ENCODE measurements around the gene HDLBP. TPM values are rescaled to one million over a fixed set of nuclear protein-coding genes. Genes with fewer than 3 reads are reported as not detected.

Gene HDLBP
- total RNA-seq, 1 donor from 2014 or later = 216 TPM

DNA sequence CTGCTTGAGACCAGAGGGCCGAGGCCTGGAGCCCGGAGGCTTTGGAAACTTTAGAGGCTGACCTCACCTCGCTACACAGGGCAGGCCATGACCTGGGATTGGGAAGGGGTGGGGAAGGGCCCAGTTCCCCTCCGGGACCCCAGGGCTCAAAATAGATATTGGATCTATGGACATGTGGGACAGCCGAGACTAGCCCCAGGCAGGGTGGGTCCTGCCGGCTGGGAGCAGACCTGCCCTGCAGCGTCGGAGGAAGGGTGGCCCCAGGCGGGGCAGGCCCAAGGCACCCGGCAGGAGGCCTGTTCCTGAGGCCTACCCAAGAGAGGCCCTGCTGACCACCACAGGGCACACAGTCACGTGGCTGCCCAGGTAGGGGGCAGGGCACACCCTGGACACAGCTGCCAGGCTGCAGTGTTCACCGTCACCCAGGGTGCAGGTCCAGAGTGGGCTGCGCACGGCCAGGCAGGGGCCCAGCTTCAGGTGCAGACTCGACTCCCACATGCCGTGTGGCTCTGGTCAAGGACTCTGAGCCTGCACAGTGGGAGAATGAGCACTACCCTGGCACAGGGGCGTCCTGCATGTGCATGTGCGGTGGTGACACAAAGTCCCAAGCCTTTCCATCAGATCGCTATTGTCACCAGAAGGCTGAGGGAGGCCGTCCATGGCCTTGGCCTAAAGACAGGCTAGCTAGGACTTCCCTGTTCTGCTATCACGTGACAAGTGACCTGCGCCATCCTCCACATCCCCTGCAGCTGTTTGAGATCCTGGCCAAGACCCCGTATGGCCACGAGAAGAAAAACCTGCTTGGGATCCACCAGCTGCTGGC is 113.8 kb downstream of the HDLBP start:
- no peaks in the 10 kb centered on the region for H3K36me3 Mint-ChIP-seq (ENCODE audit: unreplicated experiment)
- H3K4me3 Mint-ChIP-seq (ENCODE audit: unreplicated experiment) = no peak overlapping the region
- TF ChIP-seq, protein P1, sequence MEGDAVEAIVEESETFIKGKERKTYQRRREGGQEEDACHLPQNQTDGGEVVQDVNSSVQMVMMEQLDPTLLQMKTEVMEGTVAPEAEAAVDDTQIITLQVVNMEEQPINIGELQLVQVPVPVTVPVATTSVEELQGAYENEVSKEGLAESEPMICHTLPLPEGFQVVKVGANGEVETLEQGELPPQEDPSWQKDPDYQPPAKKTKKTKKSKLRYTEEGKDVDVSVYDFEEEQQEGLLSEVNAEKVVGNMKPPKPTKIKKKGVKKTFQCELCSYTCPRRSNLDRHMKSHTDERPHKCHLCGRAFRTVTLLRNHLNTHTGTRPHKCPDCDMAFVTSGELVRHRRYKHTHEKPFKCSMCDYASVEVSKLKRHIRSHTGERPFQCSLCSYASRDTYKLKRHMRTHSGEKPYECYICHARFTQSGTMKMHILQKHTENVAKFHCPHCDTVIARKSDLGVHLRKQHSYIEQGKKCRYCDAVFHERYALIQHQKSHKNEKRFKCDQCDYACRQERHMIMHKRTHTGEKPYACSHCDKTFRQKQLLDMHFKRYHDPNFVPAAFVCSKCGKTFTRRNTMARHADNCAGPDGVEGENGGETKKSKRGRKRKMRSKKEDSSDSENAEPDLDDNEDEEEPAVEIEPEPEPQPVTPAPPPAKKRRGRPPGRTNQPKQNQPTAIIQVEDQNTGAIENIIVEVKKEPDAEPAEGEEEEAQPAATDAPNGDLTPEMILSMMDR (IDR thresholded peaks at IDR 0.05; ENCODE audit: partially characterized antibody, unreplicated experiment) = no peak
- H3K9me3 Mint-ChIP-seq (ENCODE audit: unreplicated experiment) = no peaks in the 10 kb centered on the region
- no peak overlapping the region for H3K27ac Mint-ChIP-seq (ENCODE audit: unreplicated experiment)
- no peaks in the 10 kb centered on the region for H3K4me1 Mint-ChIP-seq (ENCODE audit: low read depth, unreplicated experiment)
- H3K27me3 Mint-ChIP-seq (ENCODE audit: unreplicated experiment) = no peaks in the 10 kb centered on the region
- DNase-seq = no peak

DNA sequence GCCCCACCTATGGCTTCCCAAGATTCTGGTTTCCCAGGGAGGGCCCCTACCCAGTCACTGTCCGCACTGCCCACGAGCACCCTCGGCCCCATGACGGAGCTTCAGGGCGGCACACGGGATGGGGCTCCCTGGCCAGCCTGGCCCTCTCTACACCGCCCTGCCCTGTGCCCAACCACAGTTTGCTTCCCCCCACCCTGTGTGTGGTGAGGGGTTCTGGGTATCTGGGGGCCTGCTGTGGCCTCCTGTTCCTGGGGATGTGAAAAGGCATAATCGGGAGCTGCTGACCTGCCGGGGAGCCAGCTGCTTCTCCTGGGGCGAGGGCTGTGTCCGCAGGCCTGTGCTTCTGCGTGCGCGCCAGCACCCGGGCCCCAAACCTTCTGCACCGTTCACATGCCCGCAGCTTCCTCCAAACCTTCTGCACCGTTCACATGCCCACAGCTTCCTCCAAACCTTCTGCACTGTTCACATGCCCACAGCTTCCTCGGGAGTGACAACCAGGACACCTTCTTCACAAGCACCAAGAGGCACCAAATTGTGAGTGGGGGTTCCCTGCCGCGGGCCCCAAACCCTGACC is 114.6 kb downstream of the HDLBP start:
- Mint-ChIP-seq H3K4me3 (ENCODE audit: unreplicated experiment) (no peak overlapping the region), H3K27me3 (ENCODE audit: unreplicated experiment) (no peaks in the 10 kb centered on the region), H3K4me1 (ENCODE audit: low read depth, unreplicated experiment) (peaks cover 3% of the 10 kb centered on the region), H3K36me3 (ENCODE audit: unreplicated experiment) (no peaks in the 10 kb centered on the region), H3K9me3 (ENCODE audit: unreplicated experiment) (peaks cover 3% of the 10 kb centered on the region), H3K27ac (ENCODE audit: unreplicated experiment) (no peak overlapping the region)
- TF ChIP-seq, protein P1 (IDR thresholded peaks at IDR 0.05; ENCODE audit: partially characterized antibody, unreplicated experiment) = no peak
- no peak for DNase-seq

DNA sequence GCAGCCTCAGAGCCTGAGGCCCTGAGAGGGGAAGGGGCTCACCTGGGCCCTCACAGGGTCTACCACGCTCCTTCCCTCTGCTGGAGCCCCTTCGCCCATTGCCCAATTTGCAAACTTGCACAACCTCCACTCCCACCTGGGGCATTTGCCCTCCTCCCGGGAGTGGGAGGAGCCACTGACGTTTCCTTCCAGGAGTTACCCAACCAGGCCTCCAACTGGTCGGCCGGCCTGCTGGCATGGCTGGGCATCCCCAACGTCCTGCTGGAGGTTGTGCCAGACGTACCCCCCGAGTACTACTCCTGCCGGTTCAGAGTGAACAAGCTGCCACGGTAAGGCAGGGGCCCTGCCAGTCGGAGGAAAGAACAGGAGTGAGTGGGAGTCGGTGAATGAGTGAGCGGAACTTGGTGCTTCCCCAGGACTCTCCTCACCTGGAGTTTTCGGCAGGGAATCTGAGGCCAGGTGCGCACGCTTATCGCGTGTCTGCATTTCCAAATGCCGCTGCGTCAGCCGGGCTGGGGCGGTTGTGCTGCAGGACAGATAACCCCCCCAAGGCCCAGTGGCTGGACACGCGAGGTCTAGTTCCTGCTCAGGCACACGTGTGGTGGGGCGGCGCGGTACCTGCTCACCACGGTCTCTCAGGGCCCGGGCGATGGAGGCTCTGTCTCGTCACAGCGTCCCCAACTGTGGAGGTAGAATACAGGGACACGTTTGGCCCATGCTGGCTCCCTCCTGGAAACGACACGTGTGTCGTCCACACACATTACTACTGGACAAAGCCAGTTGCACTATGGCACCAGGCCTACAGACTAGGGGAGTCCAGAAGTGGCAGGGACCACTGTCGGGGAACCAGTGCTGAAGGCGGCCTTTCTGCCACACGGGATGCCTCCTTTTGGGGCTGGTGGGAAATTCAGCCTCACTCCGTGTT is 115.3 kb downstream of the HDLBP start:
- peaks cover 3% of the 10 kb centered on the region for H3K4me1 Mint-ChIP-seq (ENCODE audit: low read depth, unreplicated experiment)
- H3K27ac Mint-ChIP-seq (ENCODE audit: unreplicated experiment) = no peak overlapping the region
- no peaks in the 10 kb centered on the region for H3K36me3 Mint-ChIP-seq (ENCODE audit: unreplicated experiment)
- H3K27me3 Mint-ChIP-seq (ENCODE audit: unreplicated experiment) = no peaks in the 10 kb centered on the region
- no peak overlapping the region for H3K4me3 Mint-ChIP-seq (ENCODE audit: unreplicated experiment)
- TF ChIP-seq, protein P1 (IDR thresholded peaks at IDR 0.05; ENCODE audit: partially characterized antibody, unreplicated experiment) = no peak
- H3K9me3 Mint-ChIP-seq (ENCODE audit: unreplicated experiment) = peaks cover 3% of the 10 kb centered on the region
- no peak for DNase-seq

DNA sequence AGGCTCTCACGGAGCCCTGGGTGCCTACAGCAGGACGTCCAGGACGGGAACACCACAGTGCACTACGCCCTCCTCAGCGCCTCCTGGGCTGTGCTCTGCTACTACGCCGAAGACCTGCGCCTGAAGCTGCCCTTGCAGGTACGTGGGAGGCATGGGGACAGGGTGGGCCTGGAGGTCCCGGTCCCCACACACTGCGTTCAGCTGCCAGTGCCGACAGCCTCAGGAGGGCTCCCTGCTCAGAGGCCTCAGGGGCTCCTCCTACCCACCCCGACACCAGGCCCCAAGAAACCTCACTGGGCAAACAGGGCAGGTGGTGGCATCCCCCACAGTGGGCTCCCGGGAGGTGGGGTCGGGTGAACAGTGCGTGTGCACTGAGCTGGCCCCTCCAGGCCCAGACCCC is 116.2 kb downstream of the HDLBP start:
- H3K27ac Mint-ChIP-seq (ENCODE audit: unreplicated experiment) = no peak overlapping the region
- DNase-seq = no peak
- H3K36me3 Mint-ChIP-seq (ENCODE audit: unreplicated experiment) = no peaks in the 10 kb centered on the region
- peaks cover 3% of the 10 kb centered on the region for H3K9me3 Mint-ChIP-seq (ENCODE audit: unreplicated experiment)
- peaks cover 3% of the 10 kb centered on the region for H3K4me1 Mint-ChIP-seq (ENCODE audit: low read depth, unreplicated experiment)
- no peaks in the 10 kb centered on the region for H3K27me3 Mint-ChIP-seq (ENCODE audit: unreplicated experiment)
- TF ChIP-seq, protein P1 (IDR thresholded peaks at IDR 0.05; ENCODE audit: partially characterized antibody, unreplicated experiment) = no peak
- H3K4me3 Mint-ChIP-seq (ENCODE audit: unreplicated experiment) = no peak overlapping the region

All from glutamatergic neuron (in vitro differentiated cells).